ENCODE results near the gene CDC73. TPM values are rescaled to one million over a fixed set of nuclear protein-coding genes. Genes with fewer than 3 reads are reported as not detected.

CDC73 gene
- total RNA-seq, 4 donors from 2014 or later = 44.6 to 70.0 (median 50.5) TPM

GRCh38 chr1:193144361-193144938 lies 22.6 kb downstream of the CDC73 start:
- TF ChIP-seq, protein P1, sequence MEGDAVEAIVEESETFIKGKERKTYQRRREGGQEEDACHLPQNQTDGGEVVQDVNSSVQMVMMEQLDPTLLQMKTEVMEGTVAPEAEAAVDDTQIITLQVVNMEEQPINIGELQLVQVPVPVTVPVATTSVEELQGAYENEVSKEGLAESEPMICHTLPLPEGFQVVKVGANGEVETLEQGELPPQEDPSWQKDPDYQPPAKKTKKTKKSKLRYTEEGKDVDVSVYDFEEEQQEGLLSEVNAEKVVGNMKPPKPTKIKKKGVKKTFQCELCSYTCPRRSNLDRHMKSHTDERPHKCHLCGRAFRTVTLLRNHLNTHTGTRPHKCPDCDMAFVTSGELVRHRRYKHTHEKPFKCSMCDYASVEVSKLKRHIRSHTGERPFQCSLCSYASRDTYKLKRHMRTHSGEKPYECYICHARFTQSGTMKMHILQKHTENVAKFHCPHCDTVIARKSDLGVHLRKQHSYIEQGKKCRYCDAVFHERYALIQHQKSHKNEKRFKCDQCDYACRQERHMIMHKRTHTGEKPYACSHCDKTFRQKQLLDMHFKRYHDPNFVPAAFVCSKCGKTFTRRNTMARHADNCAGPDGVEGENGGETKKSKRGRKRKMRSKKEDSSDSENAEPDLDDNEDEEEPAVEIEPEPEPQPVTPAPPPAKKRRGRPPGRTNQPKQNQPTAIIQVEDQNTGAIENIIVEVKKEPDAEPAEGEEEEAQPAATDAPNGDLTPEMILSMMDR (IDR thresholded peaks at IDR 0.05) = no peak
- no peak for TF ChIP-seq POLR2A (IDR thresholded peaks at IDR 0.05)
- peaks cover 6 to 15% of the 10 kb centered on the region in 2 donors for H3K36me3 ChIP-seq
- no peak overlapping the region for H3K4me3 ChIP-seq (replicated peaks in 1 of 3)
- 68 to 75% methylated on average over 5 of the region's 5 CpGs for WGBS, 2 donors
- intact Hi-C loops (cut with DNase I) = no loop called here
- peaks cover 0 to 3% of the 10 kb centered on the region in 2 donors for H3K4me1 ChIP-seq
- no peak overlapping the region for H3K27ac ChIP-seq
- H3K9me3 ChIP-seq = no peaks in the 10 kb centered on the region
- H3K27me3 ChIP-seq = no peaks in the 10 kb centered on the region
- no peak for DNase-seq

GRCh38 chr1:193144999-193145398 lies 23.2 kb downstream of the CDC73 start:
- intact Hi-C loops (cut with DNase I) = no loop called here
- no peaks in the 10 kb centered on the region for H3K9me3 ChIP-seq
- no peak overlapping the region for H3K4me3 ChIP-seq (replicated peaks in 1 of 3)
- no peak overlapping the region for H3K27ac ChIP-seq
- 93 to 95% methylated on average over 1 of the region's 1 CpG for WGBS, 2 donors
- peaks cover 8 to 13% of the 10 kb centered on the region in 2 donors for H3K36me3 ChIP-seq
- TF ChIP-seq, protein P1 (IDR thresholded peaks at IDR 0.05) = no peak
- TF ChIP-seq POLR2A (IDR thresholded peaks at IDR 0.05) = no peak
- H3K4me1 ChIP-seq = peaks cover 0 to 3% of the 10 kb centered on the region in 2 donors
- no peak for DNase-seq
- no peaks in the 10 kb centered on the region for H3K27me3 ChIP-seq

- TF ChIP-seq POLR2A (IDR thresholded peaks at IDR 0.05) = no peak
- TF ChIP-seq, protein P1 (IDR thresholded peaks at IDR 0.05) = no peak
- 93 to 95% methylated on average over 3 of the region's 3 CpGs for WGBS, 2 donors
- intact Hi-C loops (cut with DNase I) = no loop called here
- peaks cover 0 to 7% of the 10 kb centered on the region in 2 donors for H3K4me1 ChIP-seq
- no peak overlapping the region for H3K4me3 ChIP-seq (replicated peaks in 1 of 3)
- H3K27me3 ChIP-seq = no peaks in the 10 kb centered on the region
- no peaks in the 10 kb centered on the region for H3K9me3 ChIP-seq
- no peak for DNase-seq
- H3K27ac ChIP-seq = no peak overlapping the region
- H3K36me3 ChIP-seq = peaks cover 6 to 13% of the 10 kb centered on the region in 2 donors
Observed at GRCh38 chr1:193156117-193156821, 34.4 kb downstream of the CDC73 start.

GRCh38 chr1:193156822-193157142 lies 35.0 kb downstream of the CDC73 start:
- Histone ChIP-seq H3K27me3 (no peaks in the 10 kb centered on the region), H3K4me1 (peaks cover 0 to 7% of the 10 kb centered on the region in 2 donors), H3K4me3 (replicated peaks in 1 of 3) (no peak overlapping the region), H3K27ac (no peak overlapping the region), H3K9me3 (no peaks in the 10 kb centered on the region), H3K36me3 (peaks cover 3 to 13% of the 10 kb centered on the region in 2 donors)
- intact Hi-C loops (cut with DNase I) = no loop called here
- TF ChIP-seq, protein P1 (IDR thresholded peaks at IDR 0.05) = no peak
- no peak for TF ChIP-seq POLR2A (IDR thresholded peaks at IDR 0.05)
- 89 to 98% methylated on average over 3 of the region's 3 CpGs for WGBS, 2 donors
- no peak for DNase-seq

DNA sequence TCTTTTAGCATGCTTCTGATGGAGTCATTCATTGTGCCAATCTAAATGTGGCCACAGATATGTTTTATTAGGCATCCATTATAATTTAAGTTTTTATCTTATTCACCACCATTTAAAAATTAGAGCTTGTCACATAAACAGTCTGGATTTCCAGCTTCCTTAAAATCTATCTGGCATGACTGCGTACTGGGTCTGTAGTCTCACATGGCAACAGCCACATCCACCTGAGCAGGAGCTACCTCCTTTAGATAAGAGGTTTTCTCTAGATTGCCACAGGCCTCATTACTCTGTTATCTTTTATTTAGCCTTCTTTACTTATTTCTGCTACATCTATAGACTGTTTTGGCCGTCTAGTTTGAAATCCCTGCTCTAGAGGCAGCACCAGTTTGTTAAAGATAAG lies 35.5 kb downstream of the CDC73 start:
- no peak overlapping the region for H3K27ac ChIP-seq
- intact Hi-C loops (cut with DNase I) = no loop called here
- TF ChIP-seq, protein P1 (IDR thresholded peaks at IDR 0.05) = no peak
- TF ChIP-seq POLR2A (IDR thresholded peaks at IDR 0.05) = no peak
- H3K36me3 ChIP-seq = peaks cover 3 to 13% of the 10 kb centered on the region in 2 donors
- 86 to 87% methylated on average over 2 of the region's 2 CpGs for WGBS, 2 donors
- no peaks in the 10 kb centered on the region for H3K9me3 ChIP-seq
- DNase-seq = no peak
- H3K4me1 ChIP-seq = peaks cover 0 to 7% of the 10 kb centered on the region in 2 donors
- no peak overlapping the region for H3K4me3 ChIP-seq (replicated peaks in 1 of 3)
- no peaks in the 10 kb centered on the region for H3K27me3 ChIP-seq
